Esophagus (tissue), 2 donors: Measurements from ENCODE around the gene HPS3. TPM values are rescaled to one million over a fixed set of nuclear protein-coding genes. Genes with fewer than 3 reads are reported as not detected.
"Not testable (repeated sequence)": the region's sequence is repeated elsewhere in the genome, so short reads cannot be mapped to it uniquely, and the experiment has no call there.

ENCODE experiments used
- H3K27ac ChIP-seq, 2 donors: one replicate each; pipeline ENCODE4 v1.5.1; 2013; ENCODE audit warnings: low read depth in 2 of 2, mild to moderate bottlenecking in 2 of 2, inconsistent platforms in 1 of 2, low read length in 1 of 2, moderate library complexity in 1 of 2
- H3K27me3 ChIP-seq, 2 donors: one replicate each; pipeline ENCODE4 v1.6.1; 2013; ENCODE audit warnings: low read length in 2 of 2, control low read depth in 1 of 2, mild to moderate bottlenecking in 1 of 2; ENCODE audit not compliant: insufficient read depth in 2 of 2, control insufficient read depth in 1 of 2
- H3K36me3 ChIP-seq, 2 donors: one replicate each; pipeline ENCODE4 v1.6.1; 2013; ENCODE audit warnings: low read length in 1 of 2; ENCODE audit not compliant: control insufficient read depth in 2 of 2, insufficient read depth in 2 of 2
- H3K4me1 ChIP-seq, 2 donors: one replicate each; pipeline ENCODE4 v1.6.1; 2013; ENCODE audit warnings: low read length in 1 of 2; ENCODE audit not compliant: control insufficient read depth in 2 of 2, insufficient read depth in 2 of 2
- H3K4me3 ChIP-seq, 2 donors: one replicate each; pipeline ENCODE4 v1.5.1; 2013; ENCODE audit warnings: low read length in 2 of 2, mild to moderate bottlenecking in 2 of 2, low read depth in 1 of 2, moderate library complexity in 1 of 2
- H3K9me3 ChIP-seq, 2 donors: one replicate each; pipeline ENCODE4 v1.6.1; 2013; ENCODE audit warnings: mild to moderate bottlenecking in 2 of 2, low read depth in 1 of 2, low read length in 1 of 2, moderate library complexity in 1 of 2; ENCODE audit not compliant: control insufficient read depth in 2 of 2, insufficient read depth in 1 of 2
- WGBS, 2 donors: extraction: QIAGEN DNeasy Blood & Tissue Kit; methylation state at CpG; one replicate each; pipeline ENCODE4 v1.1.7; 2013; 5-methylcytosine and 5-hydroxymethylcytosine counted together
- polyA plus RNA-seq, 2 donors: library from polyadenylated mRNA; stranded (reverse); fragments of 200-250 nt; gene quantifications; one replicate each; pipeline ENCODE4 v1.2.3, GENCODE V29; 2013
- donor health status: healthy with polysubstance abuse.
- donor health status: Bipolar disorder and iron deficiency.

The HPS3 gene
- polyA plus RNA-seq, 2 donors = 4.0 to 4.2 TPM

DNA sequence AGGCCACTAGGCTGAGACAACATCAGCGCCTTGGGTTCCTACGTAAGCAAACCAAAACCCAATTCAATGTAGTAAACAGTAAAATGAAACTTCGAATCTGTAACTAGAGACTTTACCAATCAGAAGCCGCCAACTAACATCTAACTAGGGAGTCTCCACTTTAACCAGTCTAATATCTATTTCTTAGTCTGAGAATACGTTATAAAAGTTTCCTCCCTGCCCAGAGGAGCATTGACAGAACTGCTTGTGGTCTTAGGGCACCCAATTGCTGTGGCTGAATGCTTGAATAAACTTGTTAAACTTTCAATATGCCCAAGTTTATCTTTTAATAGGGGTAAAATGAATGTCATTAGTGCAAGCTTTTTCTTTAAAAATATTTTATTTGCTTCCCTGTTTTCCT, 87.9 kb downstream of the HPS3 start:
- no peak overlapping the region for H3K27ac ChIP-seq
- H3K27me3 ChIP-seq = no peaks in the 10 kb centered on the region
- no peak overlapping the region for H3K4me3 ChIP-seq
- H3K4me1 ChIP-seq = no peaks in the 10 kb centered on the region
- no peaks in the 10 kb centered on the region for H3K36me3 ChIP-seq
- H3K9me3 ChIP-seq = no peaks in the 10 kb centered on the region
- 90% methylated on average over 5 of the region's 5 CpGs for WGBS, 2 donors

GRCh38 chr3:149219380-149220121, 90.1 kb downstream of the HPS3 start:
- 89 to 91% methylated on average over 1 of the region's 1 CpG for WGBS, 2 donors
- not testable (repeated sequence) for H3K9me3 ChIP-seq, H3K36me3 ChIP-seq, H3K27ac ChIP-seq, H3K27me3 ChIP-seq, H3K4me1 ChIP-seq, H3K4me3 ChIP-seq

- Histone ChIP-seq H3K36me3 (no peaks in the 10 kb centered on the region), H3K4me1 (no peaks in the 10 kb centered on the region), H3K27ac (no peak within 1 kb of the TSS), H3K9me3 (no peaks in the 10 kb centered on the region), H3K27me3 (no peaks in the 10 kb centered on the region), H3K4me3 (no peak within 1 kb of the TSS)
- 41 to 44% methylated on average over 3 of the region's 3 CpGs for WGBS, 2 donors
Observed at GRCh38 chr3:149221783-149222517, 92.5 kb downstream of the HPS3 start, which contains the start of gene CP. TSS of gene CP (minus strand) at chr3:149221829. CDS start at chr3:149221792, 37 bp downstream.

Other genes with a start within 250 kb of the HPS3 start
- 10 to 100 TPM; 10.9 to 37.8 TPM for gene GYG1, start 138.1 kb upstream of the HPS3 start, polyA plus RNA-seq
- 1 to 10 TPM; 1.7 to 3.5 TPM for gene HLTF, start 43.1 kb upstream of the HPS3 start, polyA plus RNA-seq
- 1 to 10 TPM in 1 of 2 donors, under 1 TPM in 1; 0.57 to 2.2 TPM for gene CP, start 92.2 kb downstream of the HPS3 start, polyA plus RNA-seq
- 1 to 10 TPM in 1 of 2 donors, under 1 TPM in 1; 0.53 to 1.2 TPM for gene TM4SF18, start 204.0 kb downstream of the HPS3 start, polyA plus RNA-seq
- 100 to 1,000 TPM; 127 to 172 TPM for gene TM4SF1, start 248.0 kb downstream of the HPS3 start, polyA plus RNA-seq